ENCODE measurements around the gene ARHGEF7.

DNA sequence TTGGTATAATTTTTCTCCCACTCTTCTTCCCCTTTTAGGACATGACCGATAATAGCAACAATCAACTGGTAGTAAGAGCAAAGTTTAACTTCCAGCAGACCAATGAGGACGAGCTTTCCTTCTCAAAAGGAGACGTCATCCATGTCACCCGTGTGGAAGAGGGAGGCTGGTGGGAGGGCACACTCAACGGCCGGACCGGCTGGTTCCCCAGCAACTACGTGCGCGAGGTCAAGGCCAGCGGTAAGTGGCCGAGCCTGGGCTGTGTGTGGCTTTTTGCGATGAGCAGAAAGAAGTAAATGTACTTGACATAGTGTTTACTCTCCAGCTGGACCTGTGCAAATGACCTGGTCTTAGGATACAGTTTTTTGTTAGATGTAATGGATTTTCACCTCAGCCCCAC lies 102.5 kb downstream of the ARHGEF7 start:
- TF ChIP-seq CTCF (IDR thresholded peaks at IDR 0.05; ENCODE audit: low read length) (no peak), EZH2 (IDR thresholded peaks at IDR 0.05; ENCODE audit: borderline replicate concordance, low read length) (no peak)
